ENCODE results near the gene PDCD5. TPM values are rescaled to one million over a fixed set of nuclear protein-coding genes. Genes with fewer than 3 reads are reported as not detected.
"Not testable (repeated sequence)": the region's sequence is repeated elsewhere in the genome, so short reads cannot be mapped to it uniquely, and the experiment has no call there.

Gene PDCD5
- total RNA-seq, 1 donor from 2014 or later: 84.8 TPM

- ATAC-seq: no peak
These were observed 563 bp upstream of the PDCD5 start for GRCh38 chr19:32580353-32580900.

GRCh38 chr19:32581705-32582179 lies 752 bp downstream of the PDCD5 start:
- ATAC-seq: peak; percentile 7

- not testable (repeated sequence) for ATAC-seq
These were observed 6.9 kb downstream of the PDCD5 start for GRCh38 chr19:32587747-32588504.

- ATAC-seq: no peak
These were observed 13.0 kb downstream of the PDCD5 start for GRCh38 chr19:32594021-32594420.

GRCh38 chr19:32595491-32595890 lies 14.5 kb downstream of the PDCD5 start:
- ATAC-seq: no peak

GRCh38 chr19:32598022-32598421 lies 17.0 kb downstream of the PDCD5 start:
- no peak for ATAC-seq

GRCh38 chr19:32599258-32599657 lies 18.3 kb downstream of the PDCD5 start:
- ATAC-seq: no peak

- peak; percentile 46 for ATAC-seq
These were observed 18.8 kb downstream of the PDCD5 start for GRCh38 chr19:32599736-32600157.

- no peak for ATAC-seq
These were observed 23.0 kb downstream of the PDCD5 start for GRCh38 chr19:32603961-32604360.

- ATAC-seq: peak; percentile 11
These were observed 24.6 kb downstream of the PDCD5 start for GRCh38 chr19:32605544-32605943.

- no peak for ATAC-seq
These were observed 25.3 kb downstream of the PDCD5 start for GRCh38 chr19:32606289-32606688.

GRCh38 chr19:32607479-32607878 lies 26.5 kb downstream of the PDCD5 start:
- no peak for ATAC-seq

GRCh38 chr19:32611161-32611560 lies 30.2 kb downstream of the PDCD5 start:
- ATAC-seq: no peak

GRCh38 chr19:32613008-32613407 lies 32.0 kb downstream of the PDCD5 start:
- ATAC-seq: no peak

GRCh38 chr19:32614916-32615315 lies 33.9 kb downstream of the PDCD5 start:
- no peak for ATAC-seq

GRCh38 chr19:32615569-32615968 lies 34.6 kb downstream of the PDCD5 start:
- no peak for ATAC-seq

GRCh38 chr19:32619051-32619685 lies 38.2 kb downstream of the PDCD5 start:
- peak; percentile 36 for ATAC-seq

- no peak for ATAC-seq
These were observed 41.0 kb downstream of the PDCD5 start for GRCh38 chr19:32622002-32622401.

GRCh38 chr19:32624410-32624809 lies 43.4 kb downstream of the PDCD5 start:
- ATAC-seq: no peak

GRCh38 chr19:32626969-32627368 lies 46.0 kb downstream of the PDCD5 start:
- ATAC-seq: no peak

- no peak for ATAC-seq
These were observed 46.8 kb downstream of the PDCD5 start for GRCh38 chr19:32627714-32628270.

GRCh38 chr19:32630338-32630737 lies 49.3 kb downstream of the PDCD5 start:
- no peak for ATAC-seq

GRCh38 chr19:32631381-32631780 lies 50.4 kb downstream of the PDCD5 start:
- ATAC-seq: no peak

Data from esophagus mucosa (tissue), 1 donor.